ENCODE measurements around the gene PRR11.

The PRR11 gene

GRCh38 chr17:59244081-59244480 lies 88.5 kb downstream of the PRR11 start:
- TF ChIP-seq CTCF (IDR thresholded peaks at IDR 0.05; ENCODE audit: extremely low read depth, missing control alignments): no peak
- no peak for DNase-seq (ENCODE audit: low spot score)

All from GM20000 (cell line).